Neutrophil (primary cell): ENCODE measurements around the gene CHTF18.

Experiments used
- H3K27ac ChIP-seq: fragments of 200-600 bp; sonication (generic); 2 replicates; pipeline ENCODE4 v1.5.1; 2016; ENCODE audit warnings: mild to moderate bottlenecking, moderate library complexity
- H3K27me3 ChIP-seq: fragments of 200-600 bp; sonication (generic); 2 replicates; pipeline ENCODE4 v1.6.0; 2016; ENCODE audit warnings: mild to moderate bottlenecking
- H3K36me3 ChIP-seq: fragments of 200-600 bp; sonication (generic); 2 replicates; pipeline ENCODE4 v1.5.1; 2017
- H3K4me1 ChIP-seq, 2 experiments: fragments of 200-600 bp in 1 of 2; sonication (generic) in 1 of 2; 1 replicate in 1 of 2; 2 replicates in 1 of 2; pipeline versions ENCODE4 v1.5.1 to v1.6.1; 2013 to 2016; ENCODE audit warnings: low read depth in 1 of 2, low read length in 1 of 2, mild to moderate bottlenecking in 1 of 2, moderate library complexity in 1 of 2; ENCODE audit not compliant: control insufficient read depth in 1 of 2, insufficient read depth in 1 of 2
- H3K4me3 ChIP-seq, 2 experiments: fragments of 200-600 bp in 1 of 2; sonication (generic) in 1 of 2; 1 replicate in 1 of 2; 2 replicates in 1 of 2; pipeline ENCODE4 v1.5.1; 2013 to 2016; ENCODE audit warnings: low read depth in 1 of 2, low read length in 1 of 2, mild to moderate bottlenecking in 1 of 2, moderate library complexity in 1 of 2
- H3K9me3 ChIP-seq: fragments of 200-600 bp; sonication (generic); 2 replicates; pipeline ENCODE4 v1.5.1; 2016
- TF ChIP-seq, protein P1 (sequence below): fragments of 200-600 bp; sonication (generic); IDR thresholded peaks from 2 replicates; pipeline ENCODE4 v1.5.1; 2016; ENCODE audit warnings: antibody characterized with exemption

The CHTF18 gene

DNA sequence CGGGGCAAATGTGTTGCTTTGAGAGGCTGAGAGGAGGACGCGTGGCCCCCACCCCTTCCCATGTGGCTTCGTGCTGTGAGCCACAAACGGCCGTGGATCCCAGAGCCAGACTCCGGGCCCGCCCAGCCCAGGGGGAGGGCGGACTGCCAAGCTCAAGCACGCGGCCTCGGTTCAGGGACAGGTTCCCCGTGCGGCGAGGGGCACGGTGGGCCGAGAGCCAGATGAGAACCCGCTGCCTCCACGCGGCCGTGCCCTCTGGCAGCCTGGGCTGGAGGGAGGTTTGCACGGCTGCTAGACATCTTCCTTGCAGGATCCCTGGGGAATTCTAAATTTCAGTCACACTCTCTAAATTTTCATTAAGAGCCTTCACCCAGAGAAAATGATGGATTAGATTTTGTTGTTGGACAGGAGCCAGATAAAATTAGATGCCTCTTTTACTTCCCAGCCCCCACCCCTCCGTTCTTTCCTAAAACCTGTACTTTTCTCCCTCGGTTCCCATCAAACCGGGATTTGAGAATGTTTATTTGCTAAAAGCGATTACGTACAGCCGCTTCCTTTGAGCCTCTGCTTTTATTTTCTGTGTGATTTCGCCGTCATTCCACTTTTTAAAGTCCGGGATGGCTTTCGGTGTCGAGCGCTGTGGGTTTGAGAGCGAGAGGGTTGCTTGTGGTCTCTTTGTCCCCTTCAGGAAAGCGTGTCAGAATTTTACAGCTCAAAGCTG lies 37.1 kb downstream of the CHTF18 start:
- Histone ChIP-seq H3K27me3 (peaks cover 31% of the 10 kb centered on the region), H3K36me3 (no peaks in the 10 kb centered on the region), H3K27ac (no peak overlapping the region), H3K4me3 (no peak overlapping the region), H3K4me1 (no peaks in the 10 kb centered on the region), H3K9me3 (no peaks in the 10 kb centered on the region)
- TF ChIP-seq, protein P1, sequence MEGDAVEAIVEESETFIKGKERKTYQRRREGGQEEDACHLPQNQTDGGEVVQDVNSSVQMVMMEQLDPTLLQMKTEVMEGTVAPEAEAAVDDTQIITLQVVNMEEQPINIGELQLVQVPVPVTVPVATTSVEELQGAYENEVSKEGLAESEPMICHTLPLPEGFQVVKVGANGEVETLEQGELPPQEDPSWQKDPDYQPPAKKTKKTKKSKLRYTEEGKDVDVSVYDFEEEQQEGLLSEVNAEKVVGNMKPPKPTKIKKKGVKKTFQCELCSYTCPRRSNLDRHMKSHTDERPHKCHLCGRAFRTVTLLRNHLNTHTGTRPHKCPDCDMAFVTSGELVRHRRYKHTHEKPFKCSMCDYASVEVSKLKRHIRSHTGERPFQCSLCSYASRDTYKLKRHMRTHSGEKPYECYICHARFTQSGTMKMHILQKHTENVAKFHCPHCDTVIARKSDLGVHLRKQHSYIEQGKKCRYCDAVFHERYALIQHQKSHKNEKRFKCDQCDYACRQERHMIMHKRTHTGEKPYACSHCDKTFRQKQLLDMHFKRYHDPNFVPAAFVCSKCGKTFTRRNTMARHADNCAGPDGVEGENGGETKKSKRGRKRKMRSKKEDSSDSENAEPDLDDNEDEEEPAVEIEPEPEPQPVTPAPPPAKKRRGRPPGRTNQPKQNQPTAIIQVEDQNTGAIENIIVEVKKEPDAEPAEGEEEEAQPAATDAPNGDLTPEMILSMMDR: no peak

DNA sequence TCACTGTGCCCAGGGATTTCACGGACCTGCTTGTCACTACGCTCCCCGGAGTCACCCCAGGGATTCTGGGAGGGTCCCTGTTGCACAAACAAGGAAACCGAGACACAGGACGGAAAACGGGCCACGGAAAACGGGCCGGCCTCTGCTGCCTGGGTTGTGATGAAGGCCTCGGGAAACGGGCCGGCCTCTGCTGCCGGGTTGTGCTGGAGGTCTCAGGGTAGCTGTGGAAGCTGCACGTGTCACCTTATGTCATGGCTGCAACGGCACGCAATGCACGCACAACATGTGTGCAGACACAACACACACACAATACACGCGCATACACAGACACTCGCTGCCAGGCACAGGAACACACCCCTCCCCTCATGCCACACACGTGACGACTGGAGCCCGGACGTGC lies 39.1 kb downstream of the CHTF18 start:
- no peaks in the 10 kb centered on the region for H3K4me1 ChIP-seq
- TF ChIP-seq, protein P1: no peak
- H3K27me3 ChIP-seq: peaks cover 34% of the 10 kb centered on the region
- no peaks in the 10 kb centered on the region for H3K9me3 ChIP-seq
- no peaks in the 10 kb centered on the region for H3K36me3 ChIP-seq
- H3K27ac ChIP-seq: no peak overlapping the region
- no peak overlapping the region for H3K4me3 ChIP-seq

DNA sequence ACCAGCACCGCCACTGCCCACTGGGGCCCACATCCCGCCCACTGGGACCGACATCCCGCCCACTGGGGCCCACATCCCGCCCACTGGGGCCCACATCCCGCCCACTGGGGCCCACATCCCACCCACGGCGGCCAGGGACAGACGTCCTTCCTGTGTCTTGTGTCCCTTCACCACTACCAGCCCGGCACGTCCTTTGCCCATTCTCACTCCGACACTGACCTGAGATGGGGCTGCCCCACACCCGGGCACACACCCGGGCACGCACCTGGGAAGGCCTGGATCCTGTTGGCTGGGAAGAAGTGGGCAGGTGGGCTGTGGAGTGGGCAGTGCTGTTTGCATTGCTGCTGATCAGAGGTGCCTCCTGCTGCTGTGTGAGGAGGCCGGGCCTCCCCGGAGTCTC lies 40.5 kb downstream of the CHTF18 start:
- no peak overlapping the region for H3K27ac ChIP-seq
- H3K4me3 ChIP-seq: no peak overlapping the region
- no peaks in the 10 kb centered on the region for H3K4me1 ChIP-seq
- H3K36me3 ChIP-seq: no peaks in the 10 kb centered on the region
- H3K27me3 ChIP-seq: peaks cover 34% of the 10 kb centered on the region
- no peaks in the 10 kb centered on the region for H3K9me3 ChIP-seq
- TF ChIP-seq, protein P1: no peak

DNA sequence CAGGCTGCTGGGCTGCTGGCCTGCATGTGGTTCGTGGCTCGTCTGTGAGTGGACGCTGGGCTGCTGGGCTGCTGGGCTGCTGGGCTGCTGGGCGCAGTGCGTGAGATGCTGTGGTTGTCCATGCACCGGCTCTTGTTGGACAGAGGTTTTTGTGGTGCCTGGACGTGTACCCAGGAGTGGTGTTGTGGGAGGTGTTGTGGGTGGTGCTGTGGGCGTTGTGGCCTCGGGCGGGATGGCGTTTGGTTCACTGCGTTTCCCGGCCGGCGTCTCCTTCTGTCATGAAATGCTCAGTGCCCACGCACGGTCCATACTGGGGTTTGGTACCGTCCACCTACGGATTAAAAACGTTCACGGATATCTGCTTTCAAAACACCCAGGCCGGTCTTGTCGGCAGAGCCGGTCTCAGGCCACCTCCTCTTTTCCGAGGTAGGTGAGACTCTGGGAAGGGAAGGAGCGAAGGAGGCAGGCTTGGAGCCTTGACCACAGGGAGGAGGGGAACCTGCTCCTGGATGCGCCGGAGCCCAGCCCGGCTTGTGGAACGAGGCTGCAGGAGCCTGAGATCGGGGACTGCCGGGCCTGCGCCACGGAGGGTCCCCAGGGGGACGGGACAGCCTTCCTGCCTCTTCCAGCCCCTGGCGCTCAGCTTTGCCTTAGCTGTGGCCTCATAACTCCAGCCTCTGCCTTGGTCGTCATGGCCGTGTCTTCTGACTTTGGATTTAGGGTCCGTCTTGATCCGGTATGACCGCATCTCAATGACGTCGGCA lies 41.9 kb downstream of the CHTF18 start:
- no peak overlapping the region for H3K27ac ChIP-seq
- no peaks in the 10 kb centered on the region for H3K9me3 ChIP-seq
- no peaks in the 10 kb centered on the region for H3K4me1 ChIP-seq
- H3K4me3 ChIP-seq: no peak overlapping the region
- TF ChIP-seq, protein P1: no peak
- H3K27me3 ChIP-seq: peaks cover 30% of the 10 kb centered on the region
- no peaks in the 10 kb centered on the region for H3K36me3 ChIP-seq

DNA sequence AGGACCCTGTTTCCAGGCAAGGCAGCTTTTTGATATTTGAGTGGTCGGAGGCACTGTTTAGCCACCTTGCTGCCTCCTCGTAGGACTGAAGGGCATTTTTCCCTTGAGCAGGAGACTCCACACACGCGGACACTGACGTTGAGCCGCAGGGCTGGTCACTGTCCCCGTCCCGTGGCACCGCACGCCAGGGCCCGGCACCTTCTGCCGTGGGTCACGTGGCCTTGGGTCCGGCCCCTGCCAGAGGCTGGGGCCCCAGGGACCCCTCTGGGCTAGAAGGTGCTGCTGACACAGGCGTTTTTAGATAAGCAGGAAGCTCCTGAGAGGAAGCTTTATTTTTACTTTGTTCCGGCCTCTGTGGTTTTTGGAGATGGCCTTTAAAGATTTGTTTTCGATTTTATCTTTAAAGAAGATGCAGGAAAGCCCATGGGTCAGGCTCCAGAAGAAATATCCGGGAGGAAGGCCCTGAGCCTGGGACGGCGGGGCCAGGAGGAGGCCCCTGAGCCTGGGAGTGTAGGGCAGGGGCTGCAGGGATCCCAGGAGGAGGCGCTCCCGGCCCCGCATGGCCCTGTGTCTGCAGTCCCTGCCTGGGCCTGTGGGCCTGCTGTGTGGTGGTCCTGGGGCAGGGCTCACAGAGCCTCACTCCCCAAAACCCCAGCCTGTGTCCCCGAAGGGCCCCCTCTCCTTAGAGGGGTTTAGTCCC lies 42.6 kb downstream of the CHTF18 start:
- TF ChIP-seq, protein P1: no peak
- peaks cover 27% of the 10 kb centered on the region for H3K27me3 ChIP-seq

More for the DNA sequence above, 42.6 kb downstream of the CHTF18 start:
- no peak overlapping the region for H3K27ac ChIP-seq
- peaks cover 5% of the 10 kb centered on the region for H3K9me3 ChIP-seq
- no peaks in the 10 kb centered on the region for H3K36me3 ChIP-seq
- H3K4me3 ChIP-seq: no peak overlapping the region
- H3K4me1 ChIP-seq: no peaks in the 10 kb centered on the region
